Common myeloid progenitor, CD34-positive (primary cell): ENCODE measurements around the gene C1QC.
"Not testable (repeated sequence)": the region's sequence is repeated elsewhere in the genome, so short reads cannot be mapped to it uniquely, and the experiment has no call there.

ENCODE experiments used
- CTCF ChIA-PET: fragments of 350-600 bp; sonication (Branson Sonifier 250); formaldehyde crosslinking; loops from one replicate; lab custom pipeline; 2021; ENCODE audit warnings: antibody characterized with exemption; lab: Charles Lee
- POLR2A ChIA-PET: fragments of 350-600 bp; sonication (Branson Sonifier 250); formaldehyde crosslinking; loops from one replicate; lab custom pipeline; 2021; ENCODE audit warnings: antibody characterized with exemption; lab: Charles Lee
- DNase-seq, 3 donors: peaks; one replicate each; pipeline versions ENCODE4 v3.0.0 to v3.0.0-alpha.2; 2013
- H3K27ac ChIP-seq, 2 experiments: 1 replicate in 1 of 2; 2 replicates in 1 of 2; pipeline ENCODE4 v1.7.0; 2013; ENCODE audit warnings: inconsistent platforms in 2 of 2, low read length in 2 of 2, mild to moderate bottlenecking in 2 of 2, low read depth in 1 of 2, moderate library complexity in 1 of 2; ENCODE audit not compliant: severe bottlenecking in 2 of 2, insufficient read depth in 1 of 2, poor library complexity in 1 of 2
- H3K27me3 ChIP-seq, 5 experiments: replicated peaks in 2 of 5; 1 replicate in 3 of 5; 2 replicates in 2 of 5; pipeline versions ENCODE4 v1.6.1 to v1.7.0; 2013; ENCODE audit warnings: low read length in 4 of 5, mild to moderate bottlenecking in 2 of 5, moderate library complexity in 2 of 5, inconsistent platforms in 1 of 5; ENCODE audit not compliant: insufficient read depth in 5 of 5, control insufficient read depth in 4 of 5
- H3K36me3 ChIP-seq, 4 experiments: 1 replicate in 2 of 4; 2 replicates in 2 of 4; pipeline versions ENCODE4 v1.6.1 to v1.7.0; 2013; ENCODE audit warnings: low read length in 3 of 4, control low read depth in 1 of 4, mild to moderate bottlenecking in 1 of 4; ENCODE audit not compliant: control insufficient read depth in 4 of 4, insufficient read depth in 4 of 4
- H3K4me1 ChIP-seq, 4 experiments: 1 replicate in 3 of 4; 2 replicates in 1 of 4; pipeline versions ENCODE4 v1.6.1 to v1.7.1; 2013; ENCODE audit warnings: low read length in 3 of 4, mild to moderate bottlenecking in 3 of 4, control low read depth in 1 of 4, inconsistent platforms in 1 of 4, moderate library complexity in 1 of 4; ENCODE audit not compliant: control insufficient read depth in 4 of 4, insufficient read depth in 4 of 4; ENCODE audit errors: control extremely low read depth in 1 of 4
- H3K4me3 ChIP-seq, 7 experiments: 1 replicate in 4 of 7; 2 replicates in 3 of 7; pipeline versions ENCODE4 v1.5.1 to v1.7.0; 2013; ENCODE audit warnings: mild to moderate bottlenecking in 7 of 7, low read length in 6 of 7, moderate library complexity in 6 of 7, inconsistent platforms in 2 of 7, low read depth in 2 of 7, control low read depth in 1 of 7; ENCODE audit not compliant: insufficient read depth in 4 of 7, control insufficient read depth in 1 of 7; ENCODE audit errors: extremely low read depth in 1 of 7
- H3K9me3 ChIP-seq, 5 experiments: 1 replicate in 4 of 5; 2 replicates in 1 of 5; pipeline versions ENCODE4 v1.6.1 to v1.7.1; 2013; ENCODE audit warnings: low read length in 4 of 5, mild to moderate bottlenecking in 2 of 5, inconsistent platforms in 1 of 5, low read depth in 1 of 5, moderate library complexity in 1 of 5; ENCODE audit not compliant: control insufficient read depth in 4 of 5, insufficient read depth in 2 of 5; ENCODE audit errors: control extremely low read depth in 1 of 5
- WGBS: methylation state at CpG from one replicate; pipeline ENCODE4 v1.1.5; 2013; ENCODE audit not compliant: insufficient coverage; 5-methylcytosine and 5-hydroxymethylcytosine counted together

The C1QC gene

GRCh38 chr1:22666412-22666811 is 23.0 kb downstream of the C1QC start:
- Histone ChIP-seq H3K36me3 (no peaks in the 10 kb centered on the region), H3K27ac (no peak overlapping the region), H3K9me3 (no peaks in the 10 kb centered on the region), H3K4me3 (no peak overlapping the region), H3K27me3 (peaks cover 0 to 19% (median 2%) of the 10 kb centered on the region in 5 experiments), H3K4me1 (no peaks in the 10 kb centered on the region)
- POLR2A ChIA-PET, result no interaction called here
- DNase-seq, result no peak
- CTCF ChIA-PET, result interaction anchor here (1.4 to 1.9 kb wide), 2 partner anchors 12 to 264 kb away, joined by 3 to 4 read pairs; no protein-coding TSS in a partner anchor
- WGBS, result 56% methylated on average over 1 of the region's 2 CpGs

- CTCF ChIA-PET, H3K36me3 ChIP-seq, DNase-seq, H3K4me3 ChIP-seq, POLR2A ChIA-PET, H3K4me1 ChIP-seq, H3K9me3 ChIP-seq, H3K27ac ChIP-seq: not testable (repeated sequence)
- H3K27me3 ChIP-seq, result peaks cover 0 to 42% (median 11%) of the 10 kb centered on the region in 5 experiments
- WGBS, result 95% methylated on average over 2 of the region's 2 CpGs
These were observed 25.4 kb downstream of the C1QC start for GRCh38 chr1:22668840-22669239.

- Histone ChIP-seq H3K27ac (no peak overlapping the region), H3K4me1 (no peaks in the 10 kb centered on the region), H3K36me3 (no peaks in the 10 kb centered on the region), H3K4me3 (no peak overlapping the region), H3K27me3 (peaks cover 0 to 56% (median 11%) of the 10 kb centered on the region in 5 experiments), H3K9me3 (no peaks in the 10 kb centered on the region)
- ChIA-PET CTCF (no interaction called here), POLR2A (no interaction called here)
- no peak for DNase-seq
- WGBS, result 51% methylated on average over 10 of the region's 12 CpGs
These were observed 27.0 kb downstream of the C1QC start for GRCh38 chr1:22670352-22670975.

GRCh38 chr1:22671999-22672398 is 28.6 kb downstream of the C1QC start:
- Histone ChIP-seq H3K27me3 (peaks cover 0 to 60% (median 11%) of the 10 kb centered on the region in 5 experiments), H3K27ac (no peak overlapping the region), H3K36me3 (no peaks in the 10 kb centered on the region), H3K4me3 (no peak overlapping the region), H3K4me1 (no peaks in the 10 kb centered on the region), H3K9me3 (no peaks in the 10 kb centered on the region)
- POLR2A ChIA-PET, result no interaction called here
- 85% methylated on average over 4 of the region's 4 CpGs for WGBS
- peak in 1 of 3 donors; percentile 4 for DNase-seq
- CTCF ChIA-PET, result interaction anchor here (1.5 kb wide), 1 partner anchor 10 kb away, joined by 4 read pairs; no protein-coding TSS in a partner anchor

GRCh38 chr1:22673486-22674409 is 30.3 kb downstream of the C1QC start:
- no peak overlapping the region for H3K4me3 ChIP-seq
- H3K4me1 ChIP-seq, result no peaks in the 10 kb centered on the region
- H3K36me3 ChIP-seq, result no peaks in the 10 kb centered on the region
- POLR2A ChIA-PET, result no interaction called here
- DNase-seq, result peak; percentile 8 to 36 (median 19)
- WGBS, result 18% methylated on average over 15 of the region's 17 CpGs
- CTCF ChIA-PET, result interaction anchor here (0.7 to 1.5 kb wide), 3 partner anchors 10 to 12 kb away, joined by 3 to 4 read pairs (median 3); no protein-coding TSS in a partner anchor
- H3K27me3 ChIP-seq, result peaks cover 0 to 61% (median 11%) of the 10 kb centered on the region in 5 experiments
- H3K27ac ChIP-seq, result no peak overlapping the region
- no peaks in the 10 kb centered on the region for H3K9me3 ChIP-seq

- Histone ChIP-seq H3K27me3 (peaks cover 0 to 61% (median 11%) of the 10 kb centered on the region in 5 experiments), H3K27ac (no peak overlapping the region), H3K9me3 (no peaks in the 10 kb centered on the region), H3K4me3 (no peak overlapping the region), H3K36me3 (no peaks in the 10 kb centered on the region), H3K4me1 (no peaks in the 10 kb centered on the region)
- ChIA-PET POLR2A (no interaction called here), CTCF (interaction anchor here (0.7 to 1.3 kb wide), 3 partner anchors 9 to 193 kb away, joined by 3 read pairs; no protein-coding TSS in a partner anchor)
- WGBS, result 50% methylated on average over 1 of the region's 1 CpG
- no peak for DNase-seq
These were observed 30.9 kb downstream of the C1QC start for GRCh38 chr1:22674410-22674749.

GRCh38 chr1:22676151-22676550 is 32.7 kb downstream of the C1QC start:
- H3K4me1 ChIP-seq, POLR2A ChIA-PET, H3K36me3 ChIP-seq, H3K4me3 ChIP-seq, H3K27ac ChIP-seq, CTCF ChIA-PET, H3K9me3 ChIP-seq, DNase-seq: not testable (repeated sequence)
- 98% methylated on average over 15 of the region's 15 CpGs for WGBS
- H3K27me3 ChIP-seq, result peaks cover 0 to 52% (median 11%) of the 10 kb centered on the region in 5 experiments
